NCI-H748 (cell line): ENCODE data around the gene RNF175.

ENCODE experiments used
- DNase-seq: peaks from one replicate; lab custom pipeline; 2025; ENCODE audit not compliant: unreplicated experiment; lab: John Stamatoyannopoulos, UW

The RNF175 gene

DNA sequence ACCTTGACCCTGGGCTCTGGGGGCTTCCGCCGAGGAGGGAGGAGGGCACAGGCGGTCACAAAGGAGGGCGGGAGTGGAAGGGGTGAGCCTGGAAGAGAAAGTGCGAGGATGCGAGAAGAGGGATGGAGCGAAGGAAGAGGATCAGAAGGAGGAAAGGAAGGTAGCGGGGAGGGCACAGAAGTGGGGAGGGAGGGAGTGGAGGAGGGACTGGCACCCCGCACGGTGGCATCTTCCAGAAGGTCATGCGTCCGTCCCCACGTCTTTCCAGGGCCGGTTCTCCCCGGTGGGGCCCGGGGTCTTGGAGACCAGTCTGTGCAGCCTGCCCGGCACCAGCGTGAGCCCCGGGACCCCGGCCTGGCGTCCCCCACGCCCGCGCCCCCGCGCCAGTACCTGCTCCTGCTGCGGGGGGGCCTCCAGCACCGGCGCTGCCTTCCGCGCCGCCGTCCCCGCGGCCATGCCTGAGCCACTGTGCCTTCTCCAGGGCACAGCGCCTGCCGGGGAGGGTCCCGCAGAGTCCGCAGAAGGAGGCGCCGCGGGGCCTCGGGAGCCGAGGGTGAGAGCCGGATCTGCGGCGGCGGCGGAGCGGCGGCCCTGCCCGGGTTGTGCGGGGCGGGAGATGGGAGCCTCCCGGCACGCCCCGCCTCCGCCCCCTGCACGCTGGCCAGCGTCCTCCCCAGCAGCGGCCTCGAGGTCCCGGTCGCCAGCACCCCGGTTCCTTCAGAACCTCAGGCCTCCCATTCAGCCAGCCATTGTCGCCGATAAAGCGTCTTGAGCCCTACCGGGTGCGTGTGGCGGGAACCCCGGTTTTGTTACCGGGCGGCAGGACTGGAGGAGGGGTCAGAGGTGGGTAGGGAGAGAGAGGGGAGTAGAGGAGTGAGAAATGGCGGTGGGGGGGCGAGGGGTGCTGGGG lies at the start of gene RNF175:
Gene RNF175 (minus strand): TSS at position 618 of the 910 bp plus-strand sequence. CDS start 162 bp downstream, at position 456.
- DNase-seq, result peak; percentile 28

DNA sequence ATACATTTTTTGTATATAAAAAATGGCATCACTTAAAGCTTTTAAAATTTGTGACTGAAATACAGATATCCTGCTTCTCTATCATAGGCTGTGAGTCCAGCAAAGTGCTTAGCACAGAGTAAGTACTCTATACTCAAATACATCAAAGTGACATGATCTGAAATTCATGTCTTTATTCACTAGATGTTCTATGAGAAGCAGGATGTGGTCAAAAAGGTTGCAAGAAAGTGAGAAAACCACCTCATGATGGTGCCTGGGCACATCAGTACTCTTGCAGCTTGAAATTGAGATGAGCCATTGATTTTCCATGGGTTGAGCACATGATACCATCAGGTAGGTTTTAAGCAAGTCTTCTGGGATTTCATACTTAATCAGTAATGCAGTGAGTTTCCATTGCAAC lies 49.5 kb upstream of the RNF175 start:
- DNase-seq, result no peak

DNA sequence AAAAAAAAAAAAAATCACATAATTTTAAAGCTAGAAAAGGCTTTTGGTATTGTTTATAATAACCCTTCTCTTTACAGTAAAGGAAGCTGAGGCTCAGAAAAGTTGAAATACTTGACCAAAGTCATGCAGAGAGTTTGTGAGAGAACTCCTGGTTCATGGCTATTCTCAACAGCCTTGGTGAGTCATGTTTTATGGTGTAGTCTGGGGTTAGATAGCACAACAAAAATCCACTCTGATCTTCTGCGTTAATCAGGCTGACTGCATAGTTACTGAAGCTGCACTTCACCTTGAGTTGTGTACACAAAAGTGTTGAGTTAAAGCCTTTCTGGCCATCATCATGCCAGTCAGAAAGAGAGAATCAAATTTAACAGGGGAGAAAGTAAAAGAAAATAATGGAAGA lies 48.4 kb upstream of the RNF175 start:
- DNase-seq, result no peak

DNA sequence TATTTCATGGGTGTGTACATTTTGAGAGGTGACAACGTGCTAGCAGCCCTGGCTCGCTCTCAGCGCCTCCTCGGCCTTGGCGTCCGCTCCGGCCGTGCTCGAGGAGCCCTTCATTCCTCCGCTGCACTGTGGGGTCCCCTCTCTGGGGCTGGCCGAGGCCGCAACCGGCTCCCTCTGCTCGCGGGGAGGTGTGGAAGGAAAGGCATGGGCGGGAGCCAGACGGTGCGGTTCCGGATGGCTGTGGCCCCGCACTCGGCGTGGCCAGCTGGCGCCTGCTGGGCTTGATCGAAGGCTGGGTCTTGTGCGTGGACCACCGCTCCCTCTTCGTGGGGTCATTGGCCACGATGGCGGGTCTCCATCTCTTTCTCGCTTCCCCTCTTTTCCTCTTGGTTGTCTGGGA lies 46.2 kb upstream of the RNF175 start:
- no peak for DNase-seq

DNA sequence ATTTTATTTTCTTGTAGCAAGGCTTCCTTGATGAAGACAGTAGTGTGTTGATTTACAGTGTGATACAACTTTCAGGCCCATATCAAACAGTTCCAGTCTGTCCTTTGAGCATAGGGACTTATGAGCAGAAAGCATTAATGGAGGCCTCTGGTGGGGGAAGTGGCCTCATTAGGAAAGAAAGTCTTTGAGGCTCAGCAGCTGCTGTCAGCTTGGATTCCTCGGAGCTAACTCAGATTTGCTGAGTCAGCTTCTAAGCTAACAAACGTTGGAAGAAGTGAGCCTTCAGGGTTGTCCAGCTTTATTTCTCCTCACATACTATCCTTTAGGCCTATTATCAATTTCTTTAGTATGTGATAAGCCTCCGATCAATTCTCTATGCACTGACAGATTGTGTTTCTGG lies 44.9 kb upstream of the RNF175 start:
- no peak for DNase-seq

DNA sequence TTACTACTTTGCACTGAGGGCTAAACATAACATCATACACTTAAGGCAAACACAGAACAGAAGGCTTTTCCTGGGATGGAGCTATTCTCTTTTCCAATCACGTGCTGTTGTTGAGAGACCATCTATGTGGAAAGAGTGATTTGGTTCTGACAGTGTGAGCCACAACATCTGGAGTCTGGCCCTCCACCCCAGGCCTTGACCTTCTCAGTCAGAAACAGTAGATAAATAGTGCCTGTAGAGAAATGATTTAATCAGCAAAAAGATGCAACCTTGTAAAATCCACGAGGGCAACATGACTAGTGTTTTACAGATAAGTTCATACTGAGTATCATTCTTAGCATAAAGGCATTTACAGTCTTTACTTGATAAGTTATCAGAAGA lies 39.9 kb upstream of the RNF175 start:
- DNase-seq, result no peak

DNA sequence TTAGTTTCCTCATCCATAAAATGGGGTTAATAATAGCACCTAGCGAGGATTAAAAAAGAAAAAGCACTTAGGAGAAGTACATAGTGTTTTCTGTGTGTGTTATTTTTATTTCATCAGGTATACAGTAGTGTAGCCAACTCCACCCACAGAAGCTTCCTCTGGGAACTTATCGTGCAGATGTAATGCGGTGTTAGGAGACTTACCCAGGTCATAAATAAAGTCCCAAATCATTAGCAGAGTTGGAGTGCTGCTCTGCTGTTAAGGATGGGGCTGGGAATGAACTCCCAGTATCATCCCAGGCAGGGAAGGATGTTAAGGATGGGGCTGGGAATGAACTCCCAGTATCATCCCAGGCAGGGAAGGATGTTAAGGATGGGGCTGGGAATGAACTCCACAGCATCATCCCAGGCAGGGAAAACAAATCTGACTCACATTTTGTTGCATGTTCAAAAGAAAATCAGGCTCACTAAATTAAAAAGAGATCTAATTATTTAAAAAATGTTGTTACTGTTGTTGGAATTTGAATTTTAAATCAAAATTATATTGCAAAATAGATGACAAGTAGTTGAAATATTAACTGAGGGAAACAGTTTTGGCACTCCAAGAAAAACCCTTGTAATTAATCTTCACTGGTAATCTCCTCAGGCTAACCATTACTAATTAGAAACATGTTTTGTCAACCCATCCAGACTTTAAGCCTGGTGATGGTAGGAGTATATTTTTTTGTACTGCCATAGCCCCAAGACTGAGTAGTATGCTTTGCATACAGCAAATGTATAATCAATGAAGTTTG lies 39.3 kb upstream of the RNF175 start:
- DNase-seq, result no peak

DNA sequence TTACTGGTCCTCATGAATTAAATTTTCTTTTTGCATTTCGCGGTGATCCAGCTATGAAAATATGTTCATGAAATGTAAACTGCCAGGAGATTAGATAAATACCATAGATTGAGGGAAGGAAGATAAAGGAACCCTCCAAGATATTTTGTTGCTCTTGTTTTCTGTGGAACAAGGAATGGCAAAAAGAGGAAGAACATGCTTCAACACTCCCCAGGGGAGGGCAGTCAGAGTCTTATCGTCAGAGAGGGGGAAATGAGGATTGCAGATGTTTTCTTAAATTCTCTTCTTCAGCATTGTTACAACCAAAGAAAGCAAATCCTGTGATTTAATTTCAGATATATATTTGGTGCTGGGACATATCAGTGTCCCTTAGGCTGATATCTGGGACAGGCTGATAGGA lies 38.6 kb upstream of the RNF175 start:
- no peak for DNase-seq

DNA sequence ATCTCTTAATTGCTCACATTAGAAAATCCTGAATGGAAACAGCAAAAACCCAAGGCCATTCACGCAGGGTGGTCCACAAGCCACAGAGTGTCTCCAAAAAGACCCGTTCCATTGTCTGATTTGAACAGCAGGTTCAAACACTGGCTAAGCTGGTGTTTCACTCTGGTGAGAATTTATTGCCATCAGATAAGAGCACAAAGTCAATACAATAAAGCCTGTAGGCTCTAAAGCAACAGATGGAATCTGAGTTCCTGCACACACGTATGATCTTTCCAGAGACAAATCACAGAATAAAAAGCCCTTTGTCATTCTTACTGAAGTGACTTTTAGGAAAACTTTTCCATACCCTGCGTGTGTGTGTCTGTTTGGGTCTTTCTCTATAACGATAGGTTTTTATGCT lies 34.2 kb upstream of the RNF175 start:
- DNase-seq, result no peak

- no peak for DNase-seq
These were observed 32.9 kb upstream of the RNF175 start for GRCh38 chr4:153792618-153793247.

GRCh38 chr4:153791746-153792617 lies 32.2 kb upstream of the RNF175 start:
- no peak for DNase-seq

- peak; percentile 48 for DNase-seq
These were observed 31.2 kb upstream of the RNF175 start for GRCh38 chr4:153790962-153791551.

GRCh38 chr4:153790500-153790865 lies 30.7 kb upstream of the RNF175 start:
- DNase-seq, result no peak

- no peak for DNase-seq
These were observed 30.1 kb upstream of the RNF175 start for GRCh38 chr4:153789741-153790499.

- DNase-seq, result peak; percentile 40
These were observed 28.8 kb upstream of the RNF175 start, which contains the start of gene SFRP2 for GRCh38 chr4:153788413-153789276. SFRP2 (minus strand) TSS chr4:153789083; CDS start chr4:153788835, 248 bp downstream.

DNA sequence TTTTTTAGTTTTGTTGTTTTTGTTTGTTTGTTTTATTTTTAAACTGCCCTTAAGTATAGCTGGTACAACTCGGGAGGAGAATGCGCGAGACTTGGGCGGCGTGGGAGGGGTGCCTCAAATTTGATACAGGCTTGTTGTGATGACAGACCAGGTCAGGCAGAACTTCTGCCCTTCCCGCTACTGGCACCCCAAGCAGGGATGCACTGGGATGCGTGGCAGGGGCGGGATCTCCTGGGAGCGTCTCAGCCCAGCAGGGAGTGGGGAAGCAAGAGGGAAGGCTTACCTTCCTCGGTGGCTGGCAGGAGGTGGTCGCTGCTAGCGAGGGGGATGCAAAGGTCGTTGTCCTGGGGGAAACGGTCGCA lies 28.2 kb upstream of the RNF175 start:
- DNase-seq, result no peak

GRCh38 chr4:153787575-153787974 lies 27.8 kb upstream of the RNF175 start:
- DNase-seq, result no peak

DNA sequence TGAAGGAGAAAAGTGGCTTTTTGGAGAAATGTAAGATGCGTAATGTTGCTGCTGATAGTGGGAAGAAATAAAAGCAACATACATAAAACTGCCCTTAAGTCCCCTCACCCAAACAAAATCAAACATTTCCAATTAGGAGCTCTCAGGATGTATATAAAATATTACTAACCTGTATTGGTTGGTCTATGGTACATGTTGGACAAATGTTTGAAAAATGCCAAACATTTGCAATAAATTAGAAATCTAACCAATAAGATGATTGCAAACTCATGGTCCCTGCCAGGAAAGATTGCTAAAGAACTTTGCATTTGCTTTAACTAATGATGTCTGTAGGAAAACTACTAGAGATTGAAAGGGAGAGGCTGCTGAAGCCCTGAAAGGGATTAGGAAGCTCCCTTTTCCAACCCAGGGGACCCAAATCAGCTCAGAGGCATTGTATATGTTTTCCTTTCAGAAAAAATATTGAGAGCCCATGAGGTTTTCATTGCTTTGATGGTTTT lies 27.3 kb upstream of the RNF175 start:
- no peak for DNase-seq
